ENCODE results near the gene TRIM6. TPM values are rescaled to one million over a fixed set of nuclear protein-coding genes. Genes with fewer than 3 reads are reported as not detected.
A peak's percentile ranks its signal among the peaks of the same experiment; 100 is the strongest.

TRIM6 gene, protein sequence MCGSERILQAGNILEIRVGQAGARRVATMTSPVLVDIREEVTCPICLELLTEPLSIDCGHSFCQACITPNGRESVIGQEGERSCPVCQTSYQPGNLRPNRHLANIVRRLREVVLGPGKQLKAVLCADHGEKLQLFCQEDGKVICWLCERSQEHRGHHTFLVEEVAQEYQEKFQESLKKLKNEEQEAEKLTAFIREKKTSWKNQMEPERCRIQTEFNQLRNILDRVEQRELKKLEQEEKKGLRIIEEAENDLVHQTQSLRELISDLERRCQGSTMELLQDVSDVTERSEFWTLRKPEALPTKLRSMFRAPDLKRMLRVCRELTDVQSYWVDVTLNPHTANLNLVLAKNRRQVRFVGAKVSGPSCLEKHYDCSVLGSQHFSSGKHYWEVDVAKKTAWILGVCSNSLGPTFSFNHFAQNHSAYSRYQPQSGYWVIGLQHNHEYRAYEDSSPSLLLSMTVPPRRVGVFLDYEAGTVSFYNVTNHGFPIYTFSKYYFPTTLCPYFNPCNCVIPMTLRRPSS
- total RNA-seq, result under 1 TPM in 2 of 3 donors, not detected in 1; 0.14 to 0.30 TPM

DNA sequence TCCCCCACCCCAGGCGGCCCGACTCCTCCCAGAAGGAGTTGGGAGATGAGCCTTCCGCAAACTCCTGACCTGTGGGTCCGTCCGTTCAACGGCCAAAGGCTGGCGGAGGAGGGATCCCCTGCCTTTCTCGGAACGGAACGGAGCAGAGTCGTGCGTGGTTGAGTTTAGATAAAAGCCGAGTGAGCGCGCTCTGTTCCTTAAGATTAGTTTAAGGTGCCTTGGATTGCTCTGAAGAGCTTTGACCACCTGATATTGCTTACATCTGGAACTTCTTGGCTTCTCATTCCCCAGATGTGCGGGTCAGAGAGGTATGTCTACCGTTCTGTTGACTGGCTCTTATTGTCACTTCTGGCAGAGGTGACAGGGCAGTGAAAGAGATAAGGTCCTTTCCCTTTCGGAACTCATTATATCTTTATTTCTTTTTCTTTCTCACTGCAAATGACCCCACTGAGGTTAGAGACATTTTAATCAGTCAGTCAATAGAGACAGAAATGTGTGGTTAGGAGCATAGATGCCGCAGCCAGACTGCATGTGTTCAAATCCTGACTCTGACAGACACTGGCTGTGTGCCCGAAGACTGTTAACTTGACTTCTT is at the start of gene TRIM6:
Gene TRIM6 (plus strand): TSS at position 31 of the 595 bp plus-strand sequence. CDS start 261 bp downstream, at position 292.
- H3K9me3 Mint-ChIP-seq, result no peaks in the 10 kb centered on the region
- DNase-seq, result no peak
- H3K36me3 Mint-ChIP-seq (ENCODE audit: insufficient read depth), result no peaks in the 10 kb centered on the region
- peak within 1 kb of the TSS; percentile 68 for H3K4me3 Mint-ChIP-seq
- peak in 1 of 2 donors; percentile 30 for ATAC-seq
- H3K27me3 Mint-ChIP-seq (ENCODE audit: low read depth), result peaks cover 5% of the 10 kb centered on the region
- H3K4me1 Mint-ChIP-seq (ENCODE audit: low read depth), result peaks cover 3% of the 10 kb centered on the region

DNA sequence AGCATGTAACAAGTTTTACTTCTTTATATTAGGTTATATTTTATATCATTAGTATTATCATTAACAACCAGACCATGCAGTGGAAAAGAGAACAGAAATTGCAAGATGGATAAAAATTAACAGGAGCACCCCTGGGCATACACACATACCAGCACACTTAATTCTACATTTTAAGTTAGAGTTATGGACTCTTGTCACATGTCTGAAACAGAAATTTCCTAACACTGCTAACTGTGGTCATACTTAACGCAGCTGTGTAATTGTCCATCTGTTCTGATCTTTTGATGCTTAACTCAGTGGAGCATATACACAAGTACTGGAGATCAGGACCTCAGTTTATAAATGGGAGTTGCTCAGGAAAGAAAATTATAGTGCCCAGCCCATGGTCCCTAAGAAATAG is 48.5 kb upstream of the TRIM6 start:
- H3K9me3 Mint-ChIP-seq, result no peaks in the 10 kb centered on the region

DNA sequence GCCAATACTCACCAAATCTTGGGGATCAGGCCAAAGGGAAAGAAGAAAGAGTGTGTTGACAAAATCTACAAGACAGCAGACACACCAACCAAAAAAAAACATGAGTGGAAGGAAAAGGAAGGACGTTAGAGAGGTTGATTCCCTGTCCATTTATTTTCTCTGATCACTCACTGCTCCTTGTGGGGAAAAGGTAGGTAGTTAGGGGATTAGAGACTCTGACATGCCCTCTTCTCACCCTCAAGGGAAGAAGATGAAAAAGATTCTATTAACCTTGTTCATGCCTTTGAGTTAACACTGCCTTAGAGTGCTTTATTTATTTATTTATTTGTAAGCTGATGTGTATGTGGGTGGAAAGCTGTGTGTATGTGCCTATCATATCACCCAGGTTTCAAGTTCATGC is 48.0 kb upstream of the TRIM6 start, which contains the start of gene OR52H1:
Gene OR52H1 (minus strand): TSS at position 101 of the 400 bp plus-strand sequence. CDS start 3,035 bp downstream, outside the sequence.
- no peaks in the 10 kb centered on the region for H3K9me3 Mint-ChIP-seq
- H3K36me3 Mint-ChIP-seq (ENCODE audit: insufficient read depth), result no peaks in the 10 kb centered on the region
- H3K4me3 Mint-ChIP-seq, result no peak within 1 kb of the TSS
- ATAC-seq (no peak), DNase-seq (no peak)
- peaks cover 6% of the 10 kb centered on the region for H3K27me3 Mint-ChIP-seq (ENCODE audit: low read depth)
- H3K4me1 Mint-ChIP-seq (ENCODE audit: low read depth), result no peaks in the 10 kb centered on the region

More for the DNA sequence above, 48.5 kb upstream of the TRIM6 start:
- Mint-ChIP-seq H3K36me3 (ENCODE audit: insufficient read depth) (no peaks in the 10 kb centered on the region), H3K4me1 (ENCODE audit: low read depth) (no peaks in the 10 kb centered on the region), H3K4me3 (no peak overlapping the region), H3K27me3 (ENCODE audit: low read depth) (peaks cover 6% of the 10 kb centered on the region)
- no peak for ATAC-seq
- DNase-seq, result no peak

DNA sequence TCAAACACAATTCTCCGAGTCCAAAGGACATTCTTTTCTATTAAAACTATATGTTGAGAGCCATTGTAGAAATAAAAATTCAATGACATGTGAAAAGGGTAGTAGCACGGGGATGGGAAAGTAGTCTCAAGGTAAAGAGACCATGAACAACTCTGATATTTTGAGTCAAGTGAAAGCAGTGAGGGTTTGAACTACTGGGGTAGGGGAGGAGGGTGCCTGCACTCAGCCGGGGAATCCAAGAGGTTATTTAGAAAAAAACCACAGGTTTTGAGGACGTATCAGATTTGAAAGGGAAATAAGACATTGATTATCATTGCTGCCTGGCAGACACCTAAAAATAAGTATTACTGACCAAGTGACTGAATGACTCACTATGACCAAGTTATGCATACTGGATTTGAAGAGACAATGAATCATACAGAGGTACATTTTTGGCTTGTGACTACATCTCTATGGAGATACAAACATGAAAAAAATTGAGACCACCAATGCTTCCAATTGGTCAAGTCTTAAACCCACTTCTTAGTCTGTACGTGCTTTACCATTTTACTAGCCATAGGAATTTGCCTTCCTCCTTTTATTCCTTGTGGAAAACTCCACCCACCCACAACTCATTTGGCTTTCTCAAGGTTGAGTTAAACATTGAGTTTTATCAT is 45.9 kb upstream of the TRIM6 start:
- DNase-seq, result no peak
- Mint-ChIP-seq H3K27me3 (ENCODE audit: low read depth) (peaks cover 6% of the 10 kb centered on the region), H3K9me3 (no peaks in the 10 kb centered on the region), H3K4me3 (no peak overlapping the region), H3K4me1 (ENCODE audit: low read depth) (no peaks in the 10 kb centered on the region), H3K36me3 (ENCODE audit: insufficient read depth) (no peaks in the 10 kb centered on the region)
- ATAC-seq, result no peak

DNA sequence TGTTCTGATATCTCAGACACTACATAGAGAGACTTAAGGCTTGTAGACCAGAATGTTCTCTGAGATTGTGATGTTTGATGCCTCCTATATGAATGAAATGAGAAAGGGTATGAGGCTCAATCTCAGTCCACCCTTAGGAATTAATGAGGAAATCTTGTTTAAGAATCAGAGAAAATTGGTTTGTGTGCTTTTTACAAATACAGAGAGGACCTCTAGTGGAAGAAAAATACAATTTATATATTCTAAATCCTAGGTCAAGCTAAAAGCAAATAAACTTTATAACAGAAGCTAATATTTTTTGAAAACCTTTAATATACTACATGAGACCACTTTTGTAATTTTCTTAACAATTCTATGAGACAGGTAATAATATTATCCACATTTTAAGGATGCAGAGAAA is 43.1 kb upstream of the TRIM6 start:
- no peaks in the 10 kb centered on the region for H3K4me1 Mint-ChIP-seq (ENCODE audit: low read depth)
- ATAC-seq (no peak), DNase-seq (no peak)
- no peaks in the 10 kb centered on the region for H3K9me3 Mint-ChIP-seq
- H3K36me3 Mint-ChIP-seq (ENCODE audit: insufficient read depth), result no peaks in the 10 kb centered on the region
- peaks cover 7% of the 10 kb centered on the region for H3K27me3 Mint-ChIP-seq (ENCODE audit: low read depth)
- no peak overlapping the region for H3K4me3 Mint-ChIP-seq

DNA sequence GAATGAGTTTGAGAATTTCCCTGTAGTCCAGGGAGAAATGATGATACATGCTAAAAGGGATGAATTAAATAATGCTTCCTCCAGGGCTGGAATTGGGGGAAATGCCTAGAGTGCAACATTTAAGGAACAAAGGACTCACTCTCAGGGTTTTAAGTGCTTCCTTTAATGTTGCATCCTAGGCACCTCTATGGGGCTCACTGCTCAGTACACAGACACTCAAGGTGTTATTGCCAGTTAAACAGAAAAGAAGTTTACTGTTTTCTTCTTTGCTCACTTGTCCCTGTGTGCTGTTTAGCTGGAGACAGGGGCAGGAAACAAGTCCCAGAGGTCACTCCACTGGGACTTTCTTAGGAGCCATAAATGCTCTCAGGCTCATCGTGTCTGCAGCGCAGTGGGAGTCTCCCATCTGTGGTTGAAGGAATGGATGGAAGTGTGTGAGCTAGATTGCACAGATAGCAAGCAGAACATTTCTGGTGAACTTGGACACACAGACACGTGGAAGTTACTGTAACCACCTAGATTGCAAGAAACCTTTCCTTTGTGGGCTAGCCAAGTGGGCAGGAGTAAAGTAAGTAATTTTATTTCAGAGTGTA is 39.7 kb upstream of the TRIM6 start:
- DNase-seq (no peak), ATAC-seq (no peak)
- Mint-ChIP-seq H3K36me3 (ENCODE audit: insufficient read depth) (no peaks in the 10 kb centered on the region), H3K4me1 (ENCODE audit: low read depth) (no peaks in the 10 kb centered on the region), H3K27me3 (ENCODE audit: low read depth) (peaks cover 4% of the 10 kb centered on the region), H3K4me3 (no peak overlapping the region), H3K9me3 (no peaks in the 10 kb centered on the region)

DNA sequence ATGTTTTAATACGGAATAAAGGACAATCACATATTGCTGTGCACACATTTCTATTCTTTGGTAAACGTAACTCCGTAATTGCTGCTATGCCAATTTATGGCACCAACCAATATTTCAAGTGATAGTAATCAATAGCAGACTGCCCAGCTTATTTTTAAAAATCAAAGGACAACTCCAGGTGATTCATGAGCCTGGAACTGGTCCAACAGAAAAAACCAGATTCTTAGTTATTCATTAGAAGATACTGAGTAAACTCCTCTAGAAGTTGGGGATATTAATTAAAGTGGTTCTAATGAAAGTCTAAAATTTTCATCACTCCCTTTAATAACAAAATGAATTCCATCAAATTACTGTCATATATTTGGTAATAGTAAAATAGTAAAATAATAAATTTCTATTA is 38.7 kb upstream of the TRIM6 start:
- DNase-seq (no peak), ATAC-seq (no peak)
- H3K27me3 Mint-ChIP-seq (ENCODE audit: low read depth), result peaks cover 4% of the 10 kb centered on the region
- no peaks in the 10 kb centered on the region for H3K9me3 Mint-ChIP-seq
- H3K4me1 Mint-ChIP-seq (ENCODE audit: low read depth), result no peaks in the 10 kb centered on the region
- H3K36me3 Mint-ChIP-seq (ENCODE audit: insufficient read depth), result no peaks in the 10 kb centered on the region
- H3K4me3 Mint-ChIP-seq, result no peak overlapping the region

DNA sequence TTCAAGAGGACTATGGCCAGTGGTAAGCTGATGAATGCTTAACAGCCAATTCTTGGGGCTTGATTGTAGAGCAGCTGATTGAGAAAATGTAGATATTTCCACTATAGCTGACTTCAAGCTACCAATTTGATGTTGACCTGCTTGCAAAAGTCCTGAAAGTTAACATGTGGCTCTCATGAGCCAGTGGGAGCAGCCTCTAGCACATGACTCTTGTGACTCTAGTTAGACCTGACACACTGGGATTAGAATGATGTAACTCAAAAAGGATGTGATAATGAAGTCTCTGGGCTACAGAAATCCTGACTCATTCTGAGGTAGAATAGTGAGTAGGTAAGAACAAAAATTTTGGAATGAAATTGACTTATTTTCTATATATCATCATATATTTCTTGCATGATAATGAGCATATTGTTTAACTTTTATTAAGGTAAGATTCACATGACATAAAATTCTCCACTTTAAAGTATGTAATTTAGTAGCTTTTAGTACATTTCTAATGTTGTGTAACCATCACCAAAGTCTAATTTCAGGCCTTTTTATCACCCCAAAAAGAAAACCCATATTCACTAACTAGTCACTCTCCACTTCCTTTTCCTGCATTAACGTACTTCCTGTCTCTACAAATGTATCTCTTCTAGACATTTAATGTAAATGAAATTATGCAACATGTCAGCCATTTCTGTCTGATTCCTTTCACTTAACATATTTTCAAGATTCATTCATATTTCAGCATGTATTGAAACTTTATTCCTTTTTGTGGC is 32.0 kb upstream of the TRIM6 start:
- no peak for DNase-seq
- H3K9me3 Mint-ChIP-seq, result peaks cover 8% of the 10 kb centered on the region
- H3K4me3 Mint-ChIP-seq, result no peak overlapping the region
- ATAC-seq, result no peak
- H3K36me3 Mint-ChIP-seq (ENCODE audit: insufficient read depth), result no peaks in the 10 kb centered on the region
- peaks cover 2% of the 10 kb centered on the region for H3K27me3 Mint-ChIP-seq (ENCODE audit: low read depth)
- peaks cover 3% of the 10 kb centered on the region for H3K4me1 Mint-ChIP-seq (ENCODE audit: low read depth)

DNA sequence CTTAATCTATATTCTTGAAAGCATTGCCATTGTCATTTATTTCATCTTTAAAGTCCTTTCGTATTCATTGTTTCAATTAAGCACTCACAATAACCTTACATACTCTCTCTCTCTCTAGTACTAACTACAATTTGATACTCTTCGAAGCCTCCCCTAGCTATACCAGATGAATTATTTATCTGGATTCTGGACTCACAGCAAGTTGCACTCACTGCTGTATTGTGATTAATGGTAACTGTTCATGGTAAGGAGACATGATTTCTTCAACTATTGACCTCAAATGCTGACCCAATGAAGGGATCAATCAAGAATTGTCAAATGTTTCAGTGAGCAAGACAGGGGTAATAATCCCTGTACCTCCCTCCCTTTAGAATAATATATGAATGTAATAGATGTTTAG is 21.8 kb upstream of the TRIM6 start:
- Mint-ChIP-seq H3K4me3 (no peak overlapping the region), H3K4me1 (ENCODE audit: low read depth) (no peaks in the 10 kb centered on the region), H3K27me3 (ENCODE audit: low read depth) (peaks cover 2% of the 10 kb centered on the region), H3K36me3 (ENCODE audit: insufficient read depth) (no peaks in the 10 kb centered on the region), H3K9me3 (no peaks in the 10 kb centered on the region)
- ATAC-seq (no peak), DNase-seq (no peak)

DNA sequence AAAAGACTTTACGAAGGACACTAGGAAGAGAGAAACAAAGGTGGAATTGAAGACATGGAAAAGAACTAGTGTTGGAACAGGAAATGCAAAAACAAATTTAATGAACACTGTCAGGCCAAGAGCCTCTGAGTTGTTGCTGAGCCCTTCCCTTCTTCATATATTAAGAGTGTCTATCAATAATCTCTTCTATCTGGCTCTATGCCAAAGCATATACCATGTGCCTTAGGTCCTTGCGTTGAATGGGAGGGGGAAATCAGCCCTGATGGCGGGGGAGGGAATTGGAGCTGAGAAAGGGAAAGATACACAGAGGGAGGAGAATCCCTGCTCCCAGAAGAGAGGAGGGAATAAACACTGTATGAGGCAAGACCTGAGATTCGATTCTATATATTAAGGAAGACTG is 21.3 kb upstream of the TRIM6 start:
- ATAC-seq (no peak), DNase-seq (no peak)
- Mint-ChIP-seq H3K9me3 (no peaks in the 10 kb centered on the region), H3K36me3 (ENCODE audit: insufficient read depth) (no peaks in the 10 kb centered on the region), H3K4me3 (no peak overlapping the region), H3K27me3 (ENCODE audit: low read depth) (peaks cover 2% of the 10 kb centered on the region), H3K4me1 (ENCODE audit: low read depth) (no peaks in the 10 kb centered on the region)

DNA sequence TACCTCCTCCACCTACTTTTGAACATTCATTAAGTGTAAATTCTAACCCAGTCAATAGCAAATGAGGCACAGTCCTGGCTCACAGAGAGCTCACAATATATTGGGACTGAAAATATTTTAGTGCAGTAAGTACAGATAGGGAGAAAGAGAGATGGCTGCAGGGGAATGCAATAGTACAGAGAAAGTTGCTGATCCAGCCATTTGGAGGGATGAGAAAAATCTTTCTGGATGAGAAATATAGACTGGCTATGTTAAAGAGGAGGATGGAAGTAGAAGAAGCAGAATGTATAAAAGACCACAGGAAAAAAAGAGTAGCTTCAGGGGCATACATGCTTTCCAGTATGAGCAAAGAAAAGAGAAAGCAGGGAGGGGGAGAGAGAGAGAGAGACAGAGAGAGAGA is 19.3 kb upstream of the TRIM6 start:
- ATAC-seq, result no peak
- Mint-ChIP-seq H3K36me3 (ENCODE audit: insufficient read depth) (no peaks in the 10 kb centered on the region), H3K4me3 (no peak overlapping the region), H3K9me3 (no peaks in the 10 kb centered on the region), H3K27me3 (ENCODE audit: low read depth) (peaks cover 2% of the 10 kb centered on the region), H3K4me1 (ENCODE audit: low read depth) (no peaks in the 10 kb centered on the region)
- DNase-seq, result no peak

DNA sequence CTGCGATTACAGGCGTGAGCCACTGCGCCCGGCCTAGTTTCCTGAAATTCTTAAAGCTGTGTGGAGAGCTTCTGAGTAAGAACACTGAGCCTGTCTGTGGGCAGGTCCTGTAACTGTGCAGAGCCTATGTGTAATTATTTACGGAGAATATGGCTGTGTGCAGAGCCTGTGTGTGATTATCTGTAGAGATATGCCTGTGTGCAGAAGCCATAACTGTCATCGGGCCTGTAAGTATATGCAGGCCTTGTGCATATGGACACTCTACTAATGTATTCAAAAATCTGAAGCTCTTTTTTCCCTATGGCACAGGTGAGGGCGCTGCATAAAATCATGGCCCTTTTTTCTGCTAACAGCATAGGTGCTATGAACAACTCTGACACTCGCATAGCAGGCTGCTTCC is 15.9 kb upstream of the TRIM6 start, which contains the start of gene OR52B6:
Gene OR52B6 (plus strand): TSS at position 301 of the 400 bp plus-strand sequence. CDS start 0 bp downstream, at position 301.
- no peak within 1 kb of the TSS for H3K4me3 Mint-ChIP-seq
- H3K4me1 Mint-ChIP-seq (ENCODE audit: low read depth), result no peaks in the 10 kb centered on the region
- DNase-seq (no peak), ATAC-seq (no peak)
- no peaks in the 10 kb centered on the region for H3K36me3 Mint-ChIP-seq (ENCODE audit: insufficient read depth)
- H3K9me3 Mint-ChIP-seq, result peaks cover 4% of the 10 kb centered on the region
- H3K27me3 Mint-ChIP-seq (ENCODE audit: low read depth), result peaks cover 2% of the 10 kb centered on the region

DNA sequence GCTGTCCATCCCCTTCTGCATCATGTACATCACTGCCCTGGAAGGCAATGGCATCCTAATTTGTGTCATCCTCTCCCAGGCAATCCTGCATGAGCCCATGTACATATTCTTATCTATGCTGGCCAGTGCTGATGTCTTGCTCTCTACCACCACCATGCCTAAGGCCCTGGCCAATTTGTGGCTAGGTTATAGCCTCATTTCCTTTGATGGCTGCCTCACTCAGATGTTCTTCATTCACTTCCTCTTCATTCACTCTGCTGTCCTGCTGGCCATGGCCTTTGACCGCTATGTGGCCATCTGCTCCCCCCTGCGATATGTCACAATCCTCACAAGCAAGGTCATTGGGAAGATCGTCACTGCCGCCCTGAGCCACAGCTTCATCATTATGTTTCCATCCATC is 15.4 kb upstream of the TRIM6 start:
- H3K9me3 Mint-ChIP-seq, result peaks cover 4% of the 10 kb centered on the region
- DNase-seq, result no peak
- no peak for ATAC-seq
- H3K36me3 Mint-ChIP-seq (ENCODE audit: insufficient read depth), result no peaks in the 10 kb centered on the region
- peaks cover 2% of the 10 kb centered on the region for H3K27me3 Mint-ChIP-seq (ENCODE audit: low read depth)
- no peak overlapping the region for H3K4me3 Mint-ChIP-seq
- H3K4me1 Mint-ChIP-seq (ENCODE audit: low read depth), result no peaks in the 10 kb centered on the region
